GM19463 (cell line): ENCODE measurements around the gene SESTD1.
"Not testable (repeated sequence)": the region's sequence is repeated elsewhere in the genome, so short reads cannot be mapped to it uniquely, and the experiment has no call there.

Experiments used
- ATAC-seq: cut with Tn5 transposase; IDR thresholded peaks from one replicate; pipeline ENCODE4 v1.9.1; 2021; ENCODE audit warnings: mild to moderate bottlenecking, moderate library complexity; ENCODE audit not compliant: unreplicated experiment

The SESTD1 gene

GRCh38 chr2:179239838-179240237 lies 24.8 kb downstream of the SESTD1 start:
- no peak for ATAC-seq

DNA sequence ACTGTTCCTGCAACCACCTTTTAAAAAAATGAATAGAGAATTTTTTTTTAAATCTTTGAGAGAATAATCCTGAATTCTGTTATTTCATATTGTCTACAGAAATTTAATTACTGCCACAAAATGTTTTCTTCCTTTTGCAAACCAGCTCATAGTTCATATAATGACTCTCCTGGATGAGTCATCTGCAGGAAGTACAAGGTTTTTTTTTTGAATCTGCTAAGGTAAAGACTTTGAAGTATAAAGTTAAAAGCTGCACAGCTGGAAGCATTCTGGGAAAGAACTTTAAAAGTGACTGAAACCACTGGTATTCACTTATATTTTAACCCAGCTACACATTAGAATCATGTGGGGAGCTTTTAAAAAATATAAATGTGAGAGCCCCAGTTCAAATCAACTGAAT lies 25.4 kb downstream of the SESTD1 start:
- ATAC-seq, result peak; percentile 77

GRCh38 chr2:179238027-179238426 lies 26.6 kb downstream of the SESTD1 start:
- ATAC-seq, result no peak

- no peak for ATAC-seq
Observed at GRCh38 chr2:179237209-179237946, 27.3 kb downstream of the SESTD1 start.

- no peak for ATAC-seq
Observed at GRCh38 chr2:179235463-179236108, 29.0 kb downstream of the SESTD1 start.

DNA sequence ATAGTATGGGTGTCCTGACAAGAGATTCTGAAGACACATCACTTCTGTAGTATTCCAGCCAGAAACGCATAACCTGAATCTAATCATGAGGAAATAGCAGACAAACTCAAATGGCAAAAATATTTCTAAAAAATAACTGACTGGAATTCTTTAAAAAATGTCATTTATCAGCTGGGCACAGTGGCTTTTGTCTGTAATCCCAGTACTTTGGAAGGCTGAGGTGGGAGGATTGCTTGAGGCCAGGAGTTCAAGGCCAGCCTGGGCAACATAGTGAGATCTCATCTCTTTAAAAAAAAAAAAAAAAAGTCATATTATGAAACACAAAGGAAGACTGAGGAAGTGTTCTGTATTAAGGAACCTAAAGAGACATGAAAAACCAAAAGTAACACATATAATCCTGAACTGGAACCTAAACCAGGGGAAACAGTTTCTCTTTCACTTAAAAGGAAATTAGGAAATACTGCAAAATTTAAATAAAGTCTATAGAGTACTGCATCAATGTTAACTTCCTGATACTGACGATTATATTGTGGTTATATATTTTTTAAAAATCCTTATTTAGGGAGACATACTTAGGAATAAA lies 29.9 kb downstream of the SESTD1 start:
- no peak for ATAC-seq

- ATAC-seq, result no peak
Observed at GRCh38 chr2:179233626-179234430, 30.8 kb downstream of the SESTD1 start.

DNA sequence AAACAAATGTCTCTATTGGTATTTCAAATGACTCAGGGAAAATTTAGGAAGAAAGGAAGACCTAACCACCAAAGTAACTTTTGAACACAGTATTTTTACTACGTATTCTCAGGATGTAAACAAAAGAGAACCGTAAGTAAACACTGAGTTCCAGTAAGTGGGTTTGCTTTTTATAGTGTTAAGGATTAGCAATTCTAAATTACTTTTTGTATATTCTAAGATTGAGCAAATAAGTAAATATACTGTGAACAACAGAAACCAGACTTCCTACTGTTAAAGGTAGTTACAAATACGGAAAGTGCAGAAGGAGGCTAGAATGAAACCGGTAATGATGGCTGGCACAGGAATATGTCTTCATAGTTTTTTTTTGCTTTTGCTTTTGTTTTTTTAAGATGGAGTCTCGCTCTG lies 31.5 kb downstream of the SESTD1 start:
- no peak for ATAC-seq

DNA sequence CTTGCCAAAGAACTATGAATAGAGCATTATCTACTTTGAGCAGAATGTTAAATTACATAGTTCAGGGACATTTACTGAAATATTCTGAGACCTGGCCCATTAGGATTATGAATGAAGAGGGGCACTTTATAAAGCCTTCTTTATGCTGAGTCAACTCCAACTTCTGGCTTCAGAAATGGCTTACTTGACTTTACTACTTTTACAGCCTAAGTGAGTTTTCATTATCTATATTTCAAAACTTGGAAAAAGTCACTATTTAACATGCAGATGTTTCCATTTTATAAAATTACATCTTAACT lies 37.7 kb downstream of the SESTD1 start:
- no peak for ATAC-seq

- no peak for ATAC-seq
Observed at GRCh38 chr2:179226203-179226960, 38.2 kb downstream of the SESTD1 start.

GRCh38 chr2:179224361-179224760 lies 40.3 kb downstream of the SESTD1 start:
- no peak for ATAC-seq

DNA sequence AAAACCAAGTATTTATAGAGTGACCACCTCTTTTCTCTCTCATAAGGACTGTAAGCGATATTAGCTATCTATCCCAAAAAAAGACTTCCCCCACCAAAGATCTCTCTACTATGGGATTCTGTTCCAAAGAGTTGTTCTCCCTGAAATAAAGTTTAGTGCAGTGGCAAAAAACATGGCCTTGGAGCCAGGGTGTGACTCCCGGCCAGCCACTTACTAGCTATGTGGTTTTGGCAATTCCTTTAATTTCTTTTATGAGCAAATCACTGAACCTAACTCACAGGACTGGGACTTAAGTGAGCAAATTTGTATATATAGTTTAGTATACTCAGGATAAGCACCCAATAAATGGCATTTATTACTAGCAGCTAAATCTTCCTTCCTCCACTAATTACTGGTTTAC lies 42.6 kb downstream of the SESTD1 start:
- no peak for ATAC-seq

DNA sequence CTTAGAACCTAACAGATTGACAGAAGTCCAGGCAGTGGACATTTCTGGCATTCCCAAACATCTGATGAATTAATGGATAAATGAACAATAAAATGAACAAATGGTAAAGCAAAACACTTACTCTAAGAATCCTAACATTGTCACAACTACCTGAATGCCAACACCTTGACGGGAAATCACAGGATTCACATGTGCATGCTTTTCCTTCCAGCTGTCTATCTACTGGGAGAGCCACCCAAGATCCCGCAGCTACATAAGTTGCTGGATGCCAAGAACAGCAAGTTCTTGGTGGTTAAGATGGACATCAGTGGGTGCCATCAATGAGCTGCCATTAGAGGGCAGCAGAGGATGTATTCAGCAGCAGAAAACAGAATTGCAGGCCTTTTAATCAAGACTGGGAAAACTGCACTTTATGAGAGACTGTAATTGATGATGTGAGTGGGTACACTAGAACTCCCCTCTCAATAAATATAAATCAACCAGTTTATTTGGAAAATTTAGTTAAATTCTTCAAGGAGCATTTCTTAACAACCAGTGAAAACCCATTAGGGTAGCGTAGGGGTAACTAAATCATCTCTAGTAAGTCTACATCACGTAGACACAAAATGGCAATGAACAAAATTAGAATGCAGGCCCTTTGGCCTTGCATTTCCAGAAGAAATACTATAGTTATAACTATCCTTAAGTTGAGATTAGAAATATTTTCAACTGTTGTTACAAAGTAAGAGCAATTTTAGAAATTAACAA lies 45.6 kb downstream of the SESTD1 start:
- ATAC-seq, result peak; percentile 88

DNA sequence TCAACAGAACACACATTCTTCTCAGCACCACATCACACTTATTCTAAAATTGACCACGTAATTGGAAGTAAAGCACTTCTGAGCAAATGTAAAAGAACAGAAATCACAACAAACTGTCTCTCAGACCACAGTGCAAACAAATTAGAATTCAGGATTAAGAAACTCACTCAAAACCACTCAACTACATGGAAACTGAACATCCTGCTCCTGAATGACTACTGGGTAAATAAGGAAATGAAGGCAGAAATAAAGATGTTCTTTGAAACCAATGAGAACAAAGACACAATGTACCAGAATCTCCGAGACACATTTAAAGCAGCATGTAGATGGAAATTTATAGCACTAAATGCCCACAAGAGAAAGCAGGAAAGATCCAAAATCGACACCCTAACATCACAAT lies 50.0 kb downstream of the SESTD1 start:
- not testable (repeated sequence) for ATAC-seq

DNA sequence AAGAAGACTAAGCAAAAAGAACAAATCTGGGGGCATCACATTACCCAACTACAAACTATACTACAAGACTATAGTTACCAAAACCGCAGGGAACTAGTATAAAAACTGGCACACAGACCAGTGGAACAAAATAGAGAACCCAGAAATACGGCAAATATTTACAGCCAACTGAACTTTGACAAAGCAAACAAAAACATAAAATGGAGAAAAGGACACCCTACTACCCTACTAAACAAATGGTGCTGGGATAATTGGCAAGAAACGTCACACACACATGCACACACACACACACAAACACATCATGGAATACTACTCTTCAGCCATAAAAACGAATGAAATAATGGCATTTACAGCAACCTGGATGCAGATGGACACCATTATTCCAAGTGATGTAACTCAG lies 53.3 kb downstream of the SESTD1 start:
- no peak for ATAC-seq

DNA sequence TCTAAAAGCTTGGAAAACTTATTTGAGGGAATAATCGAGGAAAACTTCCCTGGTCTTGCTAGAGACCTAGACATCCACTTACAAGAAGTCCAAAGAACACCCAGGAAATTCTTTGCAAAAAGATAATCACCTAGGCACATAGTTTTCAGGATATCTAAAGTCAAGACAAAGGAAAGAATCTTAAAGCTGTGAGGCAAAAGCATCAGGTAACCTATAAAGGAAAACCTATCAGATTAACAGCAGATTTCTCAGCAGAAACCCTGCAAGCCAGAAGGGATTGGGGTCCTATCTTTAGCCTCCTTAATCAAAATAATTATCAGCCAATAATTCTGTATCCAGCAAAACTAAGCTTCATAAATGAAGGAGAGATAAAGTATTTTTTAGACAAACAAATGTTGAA lies 56.4 kb downstream of the SESTD1 start:
- ATAC-seq, result not testable (repeated sequence)

GRCh38 chr2:179207047-179207446 lies 57.6 kb downstream of the SESTD1 start:
- no peak for ATAC-seq

GRCh38 chr2:179201869-179202268 lies 62.8 kb downstream of the SESTD1 start:
- ATAC-seq, result no peak

DNA sequence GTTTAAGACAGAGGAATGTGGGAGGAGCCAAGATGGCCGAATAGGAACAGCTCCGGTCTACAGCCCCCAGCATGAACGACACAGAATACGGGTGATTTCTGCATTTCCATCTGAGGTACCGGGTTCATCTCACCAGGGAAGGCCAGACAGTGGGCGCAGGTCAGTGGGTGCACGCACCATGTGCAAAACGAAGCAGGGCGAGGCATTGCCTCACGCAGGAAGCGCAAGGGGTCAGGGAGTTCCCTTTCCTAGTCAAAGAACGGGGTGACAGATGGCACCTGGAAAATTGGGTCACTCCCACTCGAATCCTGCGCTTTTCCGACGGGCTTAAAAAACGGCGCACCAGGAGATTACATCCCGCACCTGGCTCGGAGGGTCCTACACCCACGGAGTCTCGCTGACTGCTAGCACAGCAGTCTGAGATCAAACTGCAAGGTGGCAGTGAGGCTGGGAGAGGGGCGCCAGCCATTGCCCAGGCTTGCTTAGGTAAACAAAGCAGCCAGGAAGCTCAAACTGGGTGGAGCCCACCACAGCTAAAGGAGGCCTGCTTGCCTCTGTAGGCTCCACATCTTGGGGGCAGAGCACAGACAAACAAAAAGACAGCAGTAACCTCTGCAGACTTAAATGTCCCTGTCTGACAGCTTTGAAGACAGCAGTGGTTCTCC lies 68.6 kb downstream of the SESTD1 start:
- ATAC-seq, result not testable (repeated sequence)

- ATAC-seq, result no peak
Observed at GRCh38 chr2:179195141-179195540, 69.5 kb downstream of the SESTD1 start.
